Neural progenitor cell (in vitro differentiated cells): ENCODE data around the gene TRAPPC6A. TPM values are rescaled to one million over a fixed set of nuclear protein-coding genes. Genes with fewer than 3 reads are reported as not detected.
A peak's percentile ranks its signal among the peaks of the same experiment; 100 is the strongest.

Experiments used
- DNase-seq: peaks from one replicate; pipeline ENCODE4 v3.0.0-alpha.2; 2016; ENCODE audit warnings: low spot score
- H2AFZ ChIP-seq: fragments of 200-600 bp; sonication (generic); replicated peaks from 2 replicates; pipeline ENCODE4 v1.6.1; 2016; ENCODE audit warnings: antibody characterized with exemption
- H3F3A ChIP-seq: fragments of 200-600 bp; sonication (generic); 2 replicates; pipeline ENCODE4 v1.6.1; 2016; ENCODE audit warnings: antibody characterized with exemption, low read depth
- H3K27ac ChIP-seq: fragments of 200-600 bp; sonication (generic); 2 replicates; pipeline ENCODE4 v1.5.1; 2016; ENCODE audit warnings: mild to moderate bottlenecking
- H3K27me3 ChIP-seq: fragments of 200-600 bp; sonication (generic); 2 replicates; pipeline ENCODE4 v1.6.1; 2016; ENCODE audit warnings: mild to moderate bottlenecking, moderate library complexity
- H3K36me3 ChIP-seq: fragments of 200-600 bp; sonication (generic); 2 replicates; pipeline ENCODE4 v1.5.1; 2016
- H3K4me1 ChIP-seq: fragments of 200-600 bp; sonication (generic); 2 replicates; pipeline ENCODE4 v1.6.1; 2016; ENCODE audit warnings: mixed run types
- H3K4me2 ChIP-seq: fragments of 200-600 bp; sonication (generic); 2 replicates; pipeline ENCODE4 v1.6.1; 2016
- H3K4me3 ChIP-seq: fragments of 200-600 bp; sonication (generic); 2 replicates; pipeline ENCODE4 v1.5.1; 2016
- H3K79me2 ChIP-seq: fragments of 200-600 bp; sonication (generic); 2 replicates; pipeline ENCODE4 v1.6.1; 2016; ENCODE audit warnings: low read depth
- H3K9ac ChIP-seq: fragments of 200-600 bp; sonication (generic); 2 replicates; pipeline ENCODE4 v1.6.1; 2016
- H3K9me3 ChIP-seq: fragments of 200-600 bp; sonication (generic); 2 replicates; pipeline ENCODE4 v1.5.1; 2016; ENCODE audit warnings: low read depth
- H4K20me1 ChIP-seq: fragments of 200-600 bp; sonication (generic); 2 replicates; pipeline ENCODE4 v1.6.1; 2016; ENCODE audit warnings: low read depth
- H3K27ac Mint-ChIP-seq: 3 replicates; pipeline ENCODE4 v1.8.0; 2021; ENCODE audit warnings: mixed read lengths
- H3K27me3 Mint-ChIP-seq: 2 replicates; pipeline ENCODE4 v1.8.0; 2022; ENCODE audit warnings: low read depth, mild to moderate bottlenecking, inconsistent platforms, moderate library complexity, mixed read lengths; ENCODE audit not compliant: insufficient read depth
- H3K36me3 Mint-ChIP-seq: 3 replicates; pipeline ENCODE4 v1.8.0; 2021; ENCODE audit warnings: mixed read lengths
- H3K4me1 Mint-ChIP-seq: 3 replicates; pipeline ENCODE4 v1.8.0; 2021; ENCODE audit warnings: mixed read lengths
- H3K4me3 Mint-ChIP-seq: 3 replicates; pipeline ENCODE4 v1.8.0; 2021; ENCODE audit warnings: mild to moderate bottlenecking, moderate library complexity, mixed read lengths
- H3K9me3 Mint-ChIP-seq: 3 replicates; pipeline ENCODE4 v1.8.0; 2020; ENCODE audit warnings: mixed read lengths
- EZH2 ChIP-seq: fragments of 200-600 bp; sonication (generic); IDR thresholded peaks from 2 replicates; pipeline ENCODE4 v1.6.1; 2017; ENCODE audit warnings: antibody characterized with exemption, mild to moderate bottlenecking, moderate library complexity
- EZH2phosphoT487 ChIP-seq: fragments of 200-600 bp; sonication (generic); IDR thresholded peaks from 2 replicates; pipeline ENCODE4 v1.6.1; 2017; ENCODE audit warnings: antibody characterized with exemption
- total RNA-seq: library from RNA; depleted of rRNA; stranded (reverse); fragments of >200 nt; gene quantifications from 2 replicates; pipeline ENCODE4 v1.2.3, GENCODE V29; 2015; ENCODE audit warnings: low replicate concordance
- TF ChIP-seq, protein P1 (sequence below): fragments of 200-600 bp; sonication (generic); IDR thresholded peaks from 2 replicates; pipeline ENCODE4 v1.5.1; 2017; ENCODE audit warnings: antibody characterized with exemption, mild to moderate bottlenecking

Gene TRAPPC6A, protein sequence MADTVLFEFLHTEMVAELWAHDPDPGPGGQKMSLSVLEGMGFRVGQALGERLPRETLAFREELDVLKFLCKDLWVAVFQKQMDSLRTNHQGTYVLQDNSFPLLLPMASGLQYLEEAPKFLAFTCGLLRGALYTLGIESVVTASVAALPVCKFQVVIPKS
- 24.7 and 55.1 TPM in 2 replicates for total RNA-seq

DNA sequence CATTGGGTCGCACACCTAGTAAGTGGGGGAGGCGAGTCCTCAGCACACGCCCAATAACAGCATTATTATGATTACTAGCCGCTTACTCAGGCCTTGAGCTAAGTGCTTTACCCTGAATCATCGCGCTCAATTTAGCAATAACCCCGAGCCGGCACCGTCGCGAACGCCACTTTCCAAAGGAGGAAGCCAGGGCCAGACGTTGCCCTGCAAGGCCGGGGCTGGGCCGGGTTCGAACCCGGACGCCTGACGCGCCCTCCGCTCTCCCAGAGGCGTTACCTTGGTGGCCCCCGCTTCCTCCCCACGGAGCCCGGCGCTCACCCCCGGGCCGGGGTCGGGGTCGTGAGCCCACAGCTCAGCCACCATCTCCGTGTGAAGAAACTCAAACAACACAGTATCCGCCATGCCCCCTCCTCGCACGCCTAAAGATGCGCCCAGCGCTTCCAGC is at the start of gene TRAPPC6A:
Gene TRAPPC6A (minus strand): TSS at position 421 of the 445 bp plus-strand sequence. CDS start 19 bp downstream, at position 402.
- H3F3A ChIP-seq, result peaks cover 8% of the 10 kb centered on the region
- peaks cover 4% of the 10 kb centered on the region for H4K20me1 ChIP-seq
- peak within 1 kb of the TSS; percentile 86 for H3K4me3 ChIP-seq
- Mint-ChIP-seq H3K4me3 (peak within 1 kb of the TSS; percentile 97), H3K4me1 (peaks cover 8% of the 10 kb centered on the region), H3K36me3 (peaks cover 2% of the 10 kb centered on the region), H3K27me3 (peaks cover 4% of the 10 kb centered on the region), H3K9me3 (no peaks in the 10 kb centered on the region), H3K27ac (peak within 1 kb of the TSS; percentile 93)
- peaks cover 16% of the 10 kb centered on the region for H3K79me2 ChIP-seq
- peaks cover 10% of the 10 kb centered on the region for H3K4me1 ChIP-seq
- peak within 1 kb of the TSS; percentile 67 for H3K9ac ChIP-seq
- H3K27me3 ChIP-seq, result peaks cover 14% of the 10 kb centered on the region
- H3K27ac ChIP-seq, result peak within 1 kb of the TSS; percentile 51
- H3K36me3 ChIP-seq, result no peaks in the 10 kb centered on the region
- H3K4me2 ChIP-seq, result peak within 1 kb of the TSS; percentile 89
- H2AFZ ChIP-seq, result peak within 1 kb of the TSS; percentile 85
- DNase-seq, result no peak
- no peaks in the 10 kb centered on the region for H3K9me3 ChIP-seq
- TF ChIP-seq, protein P1, sequence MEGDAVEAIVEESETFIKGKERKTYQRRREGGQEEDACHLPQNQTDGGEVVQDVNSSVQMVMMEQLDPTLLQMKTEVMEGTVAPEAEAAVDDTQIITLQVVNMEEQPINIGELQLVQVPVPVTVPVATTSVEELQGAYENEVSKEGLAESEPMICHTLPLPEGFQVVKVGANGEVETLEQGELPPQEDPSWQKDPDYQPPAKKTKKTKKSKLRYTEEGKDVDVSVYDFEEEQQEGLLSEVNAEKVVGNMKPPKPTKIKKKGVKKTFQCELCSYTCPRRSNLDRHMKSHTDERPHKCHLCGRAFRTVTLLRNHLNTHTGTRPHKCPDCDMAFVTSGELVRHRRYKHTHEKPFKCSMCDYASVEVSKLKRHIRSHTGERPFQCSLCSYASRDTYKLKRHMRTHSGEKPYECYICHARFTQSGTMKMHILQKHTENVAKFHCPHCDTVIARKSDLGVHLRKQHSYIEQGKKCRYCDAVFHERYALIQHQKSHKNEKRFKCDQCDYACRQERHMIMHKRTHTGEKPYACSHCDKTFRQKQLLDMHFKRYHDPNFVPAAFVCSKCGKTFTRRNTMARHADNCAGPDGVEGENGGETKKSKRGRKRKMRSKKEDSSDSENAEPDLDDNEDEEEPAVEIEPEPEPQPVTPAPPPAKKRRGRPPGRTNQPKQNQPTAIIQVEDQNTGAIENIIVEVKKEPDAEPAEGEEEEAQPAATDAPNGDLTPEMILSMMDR, result no peak
- TF ChIP-seq EZH2 (no peak), EZH2phosphoT487 (no peak)

- Histone ChIP-seq H3K36me3 (no peaks in the 10 kb centered on the region), H3F3A (no peaks in the 10 kb centered on the region), H3K4me2 (no peak overlapping the region), H3K27ac (no peak overlapping the region), H3K27me3 (peaks cover 61% of the 10 kb centered on the region), H3K79me2 (no peaks in the 10 kb centered on the region), H3K4me3 (no peak overlapping the region), H3K9me3 (no peaks in the 10 kb centered on the region), H3K4me1 (no peaks in the 10 kb centered on the region), H2AFZ (no peak overlapping the region), H4K20me1 (no peaks in the 10 kb centered on the region), H3K9ac (no peak overlapping the region)
- H3K27ac Mint-ChIP-seq, result no peak overlapping the region
- no peaks in the 10 kb centered on the region for H3K9me3 Mint-ChIP-seq
- DNase-seq, result no peak
- H3K4me3 Mint-ChIP-seq, result no peak overlapping the region
- H3K4me1 Mint-ChIP-seq, result no peaks in the 10 kb centered on the region
- TF ChIP-seq EZH2phosphoT487, result no peak
- TF ChIP-seq EZH2, result no peak
- TF ChIP-seq, protein P1, result no peak
- no peaks in the 10 kb centered on the region for H3K36me3 Mint-ChIP-seq
- peaks cover 10% of the 10 kb centered on the region for H3K27me3 Mint-ChIP-seq
These were observed 46.6 kb upstream of the TRAPPC6A start for GRCh38 chr19:45224645-45225044.

DNA sequence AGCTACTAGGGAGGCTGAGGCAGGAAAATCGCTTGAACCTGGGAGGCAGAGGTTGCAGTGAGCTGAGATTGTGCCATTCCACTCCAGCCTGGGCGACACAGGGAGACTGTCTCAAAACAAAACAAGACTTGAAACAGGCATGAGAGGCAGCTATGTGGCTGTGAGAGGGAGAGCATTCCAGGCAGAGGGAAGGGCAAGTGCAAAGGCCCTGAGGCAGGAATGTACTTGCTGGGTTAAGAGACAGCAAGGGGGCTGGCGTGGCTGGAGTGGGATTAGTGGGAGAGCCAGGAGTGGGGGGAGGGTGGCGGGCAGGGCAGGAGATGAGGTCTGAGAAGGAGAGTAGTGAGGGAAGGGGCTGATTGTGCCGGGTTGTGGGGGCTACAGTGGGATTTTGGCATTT is 45.8 kb upstream of the TRAPPC6A start:
- no peak overlapping the region for H3K27ac Mint-ChIP-seq
- H2AFZ ChIP-seq, result no peak overlapping the region
- H3K4me1 ChIP-seq, result no peaks in the 10 kb centered on the region
- H3K4me1 Mint-ChIP-seq, result no peaks in the 10 kb centered on the region
- H3K79me2 ChIP-seq, result no peaks in the 10 kb centered on the region
- no peaks in the 10 kb centered on the region for H3K36me3 ChIP-seq
- H3K9me3 ChIP-seq, result no peaks in the 10 kb centered on the region
- H3K27ac ChIP-seq, result no peak overlapping the region
- no peaks in the 10 kb centered on the region for H3K36me3 Mint-ChIP-seq
- no peak overlapping the region for H3K4me3 Mint-ChIP-seq
- peaks cover 66% of the 10 kb centered on the region for H3K27me3 ChIP-seq
- H3K4me2 ChIP-seq, result no peak overlapping the region
- peaks cover 14% of the 10 kb centered on the region for H3K27me3 Mint-ChIP-seq
- H3K9me3 Mint-ChIP-seq, result no peaks in the 10 kb centered on the region
- TF ChIP-seq, protein P1, result no peak
- no peak for TF ChIP-seq EZH2phosphoT487
- no peak for TF ChIP-seq EZH2
- no peaks in the 10 kb centered on the region for H4K20me1 ChIP-seq
- no peaks in the 10 kb centered on the region for H3F3A ChIP-seq
- no peak overlapping the region for H3K9ac ChIP-seq
- no peak for DNase-seq
- H3K4me3 ChIP-seq, result no peak overlapping the region
